Esophagus muscularis mucosa (tissue), 4 donors: ENCODE data around the gene UGCG.

ENCODE experiments used
- EP300 ChIP-seq: sonication (generic); formaldehyde crosslinking; IDR thresholded peaks from one replicate; pipeline ENCODE4 v1.6.1; 2017; ENCODE audit warnings: antibody characterized with exemption
- POLR2A ChIP-seq: fragments of 450-650 bp; IDR thresholded peaks from one replicate; pipeline ENCODE4 v1.6.1; 2017; ENCODE audit warnings: antibody characterized with exemption, moderate library complexity, mild to moderate bottlenecking, low read depth
- POLR2AphosphoS5 ChIP-seq, 2 donors: sonication (generic); formaldehyde crosslinking; IDR thresholded peaks; one replicate each; pipeline ENCODE4 v1.6.1; 2017; ENCODE audit warnings: antibody characterized with exemption in 2 of 2
- TF ChIP-seq, protein P1 (sequence below), 3 experiments: fragments of 200-600 bp in 2 of 3; fragments of 450-650 bp in 1 of 3; sonication (generic) in 2 of 3; IDR thresholded peaks; one replicate each; pipeline ENCODE4 v1.5.1; 2017 to 2019; ENCODE audit warnings: antibody characterized with exemption in 3 of 3, mild to moderate bottlenecking in 2 of 3, moderate library complexity in 1 of 3

DNA sequence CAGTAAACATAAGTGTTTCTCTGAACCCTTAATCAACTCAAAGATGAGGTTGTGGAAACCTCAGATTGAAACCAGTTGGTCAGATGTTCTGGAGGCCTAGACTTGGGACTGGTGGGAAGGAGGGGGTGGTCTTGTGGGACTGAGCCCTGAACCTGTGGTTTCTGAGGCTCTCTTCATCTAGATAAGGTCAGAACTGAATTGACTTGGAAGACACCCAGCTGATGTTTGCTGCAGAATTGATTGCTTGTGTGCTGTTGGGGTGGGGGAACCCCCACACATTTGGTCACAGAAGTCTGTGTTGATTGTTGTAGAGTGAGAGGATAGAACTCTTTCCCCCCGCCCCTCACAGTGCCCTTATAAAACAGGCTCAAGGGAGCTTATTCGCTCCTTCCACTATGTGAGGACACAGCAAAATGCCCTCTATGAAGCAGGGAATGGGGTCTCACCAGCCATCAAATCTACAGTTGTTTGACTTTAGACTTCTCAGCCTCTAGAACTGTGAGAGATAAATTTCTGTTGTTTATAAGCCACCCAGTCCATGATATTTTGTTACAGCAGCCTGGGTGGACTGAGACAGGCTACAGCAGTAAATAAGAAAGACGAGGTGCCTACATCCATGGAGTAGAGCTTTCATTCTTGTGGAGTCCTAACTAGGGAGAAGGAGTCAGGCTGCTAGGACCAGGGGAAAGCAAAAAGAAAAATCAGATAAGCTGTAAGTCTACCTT lies 25.7 kb upstream of the UGCG start:
- TF ChIP-seq, protein P1, sequence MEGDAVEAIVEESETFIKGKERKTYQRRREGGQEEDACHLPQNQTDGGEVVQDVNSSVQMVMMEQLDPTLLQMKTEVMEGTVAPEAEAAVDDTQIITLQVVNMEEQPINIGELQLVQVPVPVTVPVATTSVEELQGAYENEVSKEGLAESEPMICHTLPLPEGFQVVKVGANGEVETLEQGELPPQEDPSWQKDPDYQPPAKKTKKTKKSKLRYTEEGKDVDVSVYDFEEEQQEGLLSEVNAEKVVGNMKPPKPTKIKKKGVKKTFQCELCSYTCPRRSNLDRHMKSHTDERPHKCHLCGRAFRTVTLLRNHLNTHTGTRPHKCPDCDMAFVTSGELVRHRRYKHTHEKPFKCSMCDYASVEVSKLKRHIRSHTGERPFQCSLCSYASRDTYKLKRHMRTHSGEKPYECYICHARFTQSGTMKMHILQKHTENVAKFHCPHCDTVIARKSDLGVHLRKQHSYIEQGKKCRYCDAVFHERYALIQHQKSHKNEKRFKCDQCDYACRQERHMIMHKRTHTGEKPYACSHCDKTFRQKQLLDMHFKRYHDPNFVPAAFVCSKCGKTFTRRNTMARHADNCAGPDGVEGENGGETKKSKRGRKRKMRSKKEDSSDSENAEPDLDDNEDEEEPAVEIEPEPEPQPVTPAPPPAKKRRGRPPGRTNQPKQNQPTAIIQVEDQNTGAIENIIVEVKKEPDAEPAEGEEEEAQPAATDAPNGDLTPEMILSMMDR (IDR thresholded peaks at IDR 0.05): no peak
- no peak for TF ChIP-seq EP300
- no peak for TF ChIP-seq POLR2A
- no peak for TF ChIP-seq POLR2AphosphoS5 (IDR thresholded peaks at IDR 0.05)
